Subcutaneous adipose tissue (tissue), 4 donors: ENCODE data around the gene PTMA. TPM values are rescaled to one million over a fixed set of nuclear protein-coding genes. Genes with fewer than 3 reads are reported as not detected.

ENCODE experiments used
- total RNA-seq, 4 donors: library from RNA; depleted of rRNA; stranded (reverse); fragments of >200 nt; gene quantifications; one replicate each; pipeline ENCODE4 v1.1.0, GENCODE V29; 2016
- TF ChIP-seq, protein P1 (sequence below): fragments of 450-650 bp; IDR thresholded peaks from one replicate; pipeline ENCODE4 v1.5.1; 2016; ENCODE audit warnings: low read depth, mild to moderate bottlenecking, control low read depth, antibody characterized with exemption, moderate library complexity

Gene PTMA
- total RNA-seq, 4 donors from 2014 or later = 435 to 772 (median 535) TPM

DNA sequence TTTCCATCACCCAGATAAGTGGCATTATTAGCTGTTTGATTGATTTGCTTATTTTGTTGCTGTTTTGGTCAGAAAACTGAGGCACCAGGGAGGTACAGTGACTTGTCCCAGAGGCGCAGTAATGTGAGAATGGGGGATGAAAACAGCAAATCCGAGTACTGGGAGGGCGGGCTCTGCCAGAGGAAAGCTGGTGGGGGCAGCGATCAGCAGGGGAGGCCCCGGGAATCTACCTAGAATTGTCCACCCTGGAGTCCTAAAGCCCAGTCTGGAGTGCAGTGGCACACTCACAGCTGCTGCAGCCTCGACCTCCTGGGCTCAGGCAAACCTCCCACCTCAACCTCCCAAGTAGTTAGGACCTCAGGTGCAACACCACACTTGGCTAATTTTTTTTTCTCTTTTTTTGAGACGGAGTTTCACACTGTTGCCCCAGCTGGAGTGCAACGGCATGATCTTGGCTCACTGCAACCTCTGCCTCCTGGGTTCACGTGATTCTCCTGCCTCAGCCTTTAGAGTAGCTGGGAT, 17.0 kb upstream of the PTMA start:
- TF ChIP-seq, protein P1, sequence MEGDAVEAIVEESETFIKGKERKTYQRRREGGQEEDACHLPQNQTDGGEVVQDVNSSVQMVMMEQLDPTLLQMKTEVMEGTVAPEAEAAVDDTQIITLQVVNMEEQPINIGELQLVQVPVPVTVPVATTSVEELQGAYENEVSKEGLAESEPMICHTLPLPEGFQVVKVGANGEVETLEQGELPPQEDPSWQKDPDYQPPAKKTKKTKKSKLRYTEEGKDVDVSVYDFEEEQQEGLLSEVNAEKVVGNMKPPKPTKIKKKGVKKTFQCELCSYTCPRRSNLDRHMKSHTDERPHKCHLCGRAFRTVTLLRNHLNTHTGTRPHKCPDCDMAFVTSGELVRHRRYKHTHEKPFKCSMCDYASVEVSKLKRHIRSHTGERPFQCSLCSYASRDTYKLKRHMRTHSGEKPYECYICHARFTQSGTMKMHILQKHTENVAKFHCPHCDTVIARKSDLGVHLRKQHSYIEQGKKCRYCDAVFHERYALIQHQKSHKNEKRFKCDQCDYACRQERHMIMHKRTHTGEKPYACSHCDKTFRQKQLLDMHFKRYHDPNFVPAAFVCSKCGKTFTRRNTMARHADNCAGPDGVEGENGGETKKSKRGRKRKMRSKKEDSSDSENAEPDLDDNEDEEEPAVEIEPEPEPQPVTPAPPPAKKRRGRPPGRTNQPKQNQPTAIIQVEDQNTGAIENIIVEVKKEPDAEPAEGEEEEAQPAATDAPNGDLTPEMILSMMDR = no peak

- TF ChIP-seq, protein P1 = no peak
Measured at GRCh38 chr2:231692847-231693246, 15.5 kb upstream of the PTMA start.

- TF ChIP-seq, protein P1 = no peak
Measured at GRCh38 chr2:231693956-231694355, 14.4 kb upstream of the PTMA start.

GRCh38 chr2:231696004-231696367, 12.3 kb upstream of the PTMA start:
- TF ChIP-seq, protein P1 = no peak

DNA sequence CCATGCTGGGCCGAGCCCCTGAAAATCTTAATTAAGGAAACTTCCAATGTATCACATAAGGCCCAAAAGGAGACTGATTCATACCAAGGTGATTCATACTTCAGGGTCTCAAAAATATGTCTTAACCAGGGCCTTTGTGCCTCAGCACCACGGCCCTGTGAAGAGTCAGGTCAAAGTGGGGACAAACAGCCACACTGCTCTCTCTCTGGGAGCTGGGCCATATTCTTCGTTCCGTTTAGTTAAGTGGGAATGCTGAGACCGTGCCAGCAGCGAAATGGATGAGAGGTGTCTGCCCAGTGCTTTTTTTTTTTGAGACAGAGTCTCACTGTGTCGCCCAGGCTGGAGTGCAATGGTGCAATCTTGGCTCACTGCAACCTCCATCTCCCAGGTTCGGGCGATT, 9.3 kb upstream of the PTMA start:
- TF ChIP-seq, protein P1 = no peak

- TF ChIP-seq, protein P1 = no peak
Measured at GRCh38 chr2:231701456-231702373, 6.6 kb upstream of the PTMA start.

DNA sequence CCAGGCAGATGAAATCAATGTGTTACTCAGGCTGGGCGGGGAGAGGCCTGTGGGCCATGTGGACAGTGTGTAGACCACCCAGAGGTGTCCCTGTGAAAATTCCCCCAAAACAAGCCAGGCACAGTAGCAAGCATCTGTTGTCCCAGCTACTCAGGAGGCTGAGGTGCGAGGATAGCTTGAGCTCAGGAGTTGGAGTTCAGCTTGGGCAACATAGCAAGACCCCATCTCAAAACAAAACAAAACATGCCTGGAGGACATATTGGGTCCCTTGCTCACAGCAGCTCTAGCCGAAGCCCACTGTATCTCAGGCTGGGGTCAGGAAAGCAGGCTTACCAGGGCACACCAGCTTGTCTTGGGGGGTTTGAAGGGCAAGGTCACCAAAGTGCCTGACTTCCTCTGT, 4.3 kb upstream of the PTMA start:
- TF ChIP-seq, protein P1 = no peak
